Measurements from ENCODE around the gene MYO5C. TPM values are rescaled to one million over a fixed set of nuclear protein-coding genes. Genes with fewer than 3 reads are reported as not detected.
A peak's percentile ranks its signal among the peaks of the same experiment; 100 is the strongest.

MYO5C gene
- polyA plus RNA-seq, 4 donors = 2.4 to 17.9 (median 6.8) TPM

DNA sequence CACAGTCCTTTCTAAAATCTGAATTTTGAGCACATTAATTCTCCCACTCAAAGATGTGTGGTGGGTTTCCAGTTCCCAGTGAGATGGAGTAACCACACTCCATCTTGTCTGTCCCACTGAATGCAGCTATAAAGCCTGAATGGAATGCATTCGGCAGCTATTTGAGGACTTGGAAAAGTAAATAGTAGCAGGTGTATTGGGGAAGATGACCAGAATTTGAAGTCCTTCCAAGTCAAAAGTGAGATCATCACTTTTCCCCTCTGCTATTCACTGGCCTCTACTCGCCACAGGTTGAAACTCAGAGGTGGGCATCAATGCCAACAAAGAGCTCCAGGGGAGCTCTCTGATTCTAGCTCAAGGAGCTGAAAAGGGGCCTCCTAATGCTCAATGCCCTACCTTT, 96.3 kb downstream of the MYO5C start:
- 82 to 84% (median 83%) methylated on average over 2 of the region's 2 CpGs for WGBS, 3 donors
- Histone ChIP-seq H3K36me3 (ENCODE audit: control insufficient read depth in 3 of 3, insufficient read depth in 2 of 3, low read depth in 1 of 3, low read length in 3 of 3) (peaks cover 0 to 11% (median 0%) of the 10 kb centered on the region in 3 donors), H3K4me3 (ENCODE audit: low read depth in 1 of 3, low read length in 3 of 3) (no peak overlapping the region), H3K4me1 (ENCODE audit: control insufficient read depth in 3 of 3, insufficient read depth in 2 of 3, low read depth in 1 of 3, low read length in 2 of 3) (no peaks in the 10 kb centered on the region), H3K27ac (ENCODE audit: low read depth in 1 of 3, low read length in 2 of 3) (no peak overlapping the region), H3K27me3 (ENCODE audit: control insufficient read depth in 3 of 3, insufficient read depth in 3 of 3, low read length in 3 of 3) (no peaks in the 10 kb centered on the region), H3K9me3 (ENCODE audit: control insufficient read depth in 2 of 2, insufficient read depth in 1 of 2, low read depth in 1 of 2, low read length in 1 of 2) (no peaks in the 10 kb centered on the region)
- no peak for FAIRE-seq
- no peak for DNase-seq

DNA sequence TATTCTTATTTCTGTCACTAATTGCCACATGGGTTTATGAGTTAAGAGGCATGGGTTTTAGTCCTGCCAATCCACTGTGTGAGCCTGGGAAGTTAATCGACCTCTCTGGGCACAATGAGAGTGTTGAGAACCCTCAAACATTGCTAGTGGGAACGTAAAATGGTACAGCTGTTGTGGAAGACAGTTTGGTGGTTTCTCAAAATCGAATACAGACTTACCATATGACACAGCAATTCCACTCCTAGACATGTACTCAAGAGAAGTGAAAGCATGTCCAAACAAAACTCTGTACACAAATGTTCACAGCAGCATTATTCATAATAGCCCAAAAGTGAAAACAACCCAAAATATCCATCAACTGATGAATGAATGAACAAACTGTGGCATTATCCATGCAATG, 98.7 kb downstream of the MYO5C start:
- Histone ChIP-seq H3K27me3 (ENCODE audit: control insufficient read depth in 3 of 3, insufficient read depth in 3 of 3, low read length in 3 of 3) (no peaks in the 10 kb centered on the region), H3K36me3 (ENCODE audit: control insufficient read depth in 3 of 3, insufficient read depth in 2 of 3, low read depth in 1 of 3, low read length in 3 of 3) (peaks cover 0 to 13% (median 0%) of the 10 kb centered on the region in 3 donors), H3K27ac (ENCODE audit: low read depth in 1 of 3, low read length in 2 of 3) (no peak overlapping the region), H3K4me1 (ENCODE audit: control insufficient read depth in 3 of 3, insufficient read depth in 2 of 3, low read depth in 1 of 3, low read length in 2 of 3) (no peaks in the 10 kb centered on the region), H3K4me3 (ENCODE audit: low read depth in 1 of 3, low read length in 3 of 3) (no peak overlapping the region), H3K9me3 (ENCODE audit: control insufficient read depth in 2 of 2, insufficient read depth in 1 of 2, low read depth in 1 of 2, low read length in 1 of 2) (no peaks in the 10 kb centered on the region)
- DNase-seq (no peak), FAIRE-seq (no peak)
- 65 to 80% (median 65%) methylated on average over 3 of the region's 3 CpGs for WGBS, 3 donors

DNA sequence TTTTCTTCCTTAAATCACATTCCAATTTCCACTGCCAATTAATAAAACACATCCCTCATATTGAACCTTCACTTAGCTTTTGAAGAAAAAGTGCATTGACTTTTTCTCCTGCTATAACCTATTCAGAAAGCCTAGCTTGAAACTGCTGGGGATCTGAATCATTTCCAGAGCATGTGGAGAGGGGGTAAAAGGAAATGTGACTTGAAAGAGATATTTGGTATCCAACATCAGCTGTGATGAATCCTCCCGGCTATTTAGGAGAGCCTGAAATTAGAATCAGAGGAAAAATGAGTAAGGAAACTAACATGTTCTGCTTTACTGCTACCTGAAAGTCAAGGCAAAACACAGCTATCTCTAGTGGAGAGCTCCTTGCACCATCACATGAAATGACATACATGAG, 101.8 kb downstream of the MYO5C start:
- Histone ChIP-seq H3K27ac (ENCODE audit: low read depth in 1 of 3, low read length in 2 of 3) (no peak overlapping the region), H3K9me3 (ENCODE audit: control insufficient read depth in 2 of 2, insufficient read depth in 1 of 2, low read depth in 1 of 2, low read length in 1 of 2) (no peaks in the 10 kb centered on the region), H3K27me3 (ENCODE audit: control insufficient read depth in 3 of 3, insufficient read depth in 3 of 3, low read length in 3 of 3) (no peaks in the 10 kb centered on the region), H3K36me3 (ENCODE audit: control insufficient read depth in 3 of 3, insufficient read depth in 2 of 3, low read depth in 1 of 3, low read length in 3 of 3) (peaks cover 0 to 13% (median 0%) of the 10 kb centered on the region in 3 donors), H3K4me3 (ENCODE audit: low read depth in 1 of 3, low read length in 3 of 3) (no peak overlapping the region), H3K4me1 (ENCODE audit: control insufficient read depth in 3 of 3, insufficient read depth in 2 of 3, low read depth in 1 of 3, low read length in 2 of 3) (no peaks in the 10 kb centered on the region)
- FAIRE-seq (no peak), DNase-seq (no peak)
- WGBS, 3 donors = 71 to 96% (median 95%) methylated on average over 1 of the region's 1 CpG

DNA sequence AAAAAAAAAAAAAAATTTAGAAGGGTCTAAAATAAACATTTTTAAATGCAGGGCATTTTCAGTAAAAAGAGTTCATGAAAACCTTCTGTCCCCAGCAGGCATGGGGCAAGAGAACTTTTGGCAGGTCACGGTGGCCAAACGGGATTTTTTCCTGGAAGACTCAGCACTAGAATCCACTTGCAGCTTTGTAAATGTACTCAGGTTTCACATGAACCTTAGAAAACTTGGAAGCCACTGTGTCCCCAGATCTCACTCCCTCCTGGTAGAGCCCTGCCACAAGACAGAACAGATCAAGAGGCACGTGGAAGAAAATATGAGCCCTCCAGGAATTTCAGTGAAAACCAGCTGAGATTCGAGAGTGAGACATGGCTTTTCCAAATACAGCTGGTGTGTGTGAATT, 102.3 kb downstream of the MYO5C start:
- H3K4me3 ChIP-seq (ENCODE audit: low read depth in 1 of 3, low read length in 3 of 3) = no peak overlapping the region
- 77 to 81% (median 81%) methylated on average over 4 of the region's 4 CpGs for WGBS, 3 donors
- H3K9me3 ChIP-seq (ENCODE audit: control insufficient read depth in 2 of 2, insufficient read depth in 1 of 2, low read depth in 1 of 2, low read length in 1 of 2) = no peaks in the 10 kb centered on the region
- FAIRE-seq (no peak), DNase-seq (no peak)
- no peak overlapping the region for H3K27ac ChIP-seq (ENCODE audit: low read depth in 1 of 3, low read length in 2 of 3)
- H3K4me1 ChIP-seq (ENCODE audit: control insufficient read depth in 3 of 3, insufficient read depth in 2 of 3, low read depth in 1 of 3, low read length in 2 of 3) = no peaks in the 10 kb centered on the region
- peaks cover 0 to 13% (median 0%) of the 10 kb centered on the region in 3 donors for H3K36me3 ChIP-seq (ENCODE audit: control insufficient read depth in 3 of 3, insufficient read depth in 2 of 3, low read depth in 1 of 3, low read length in 3 of 3)
- no peaks in the 10 kb centered on the region for H3K27me3 ChIP-seq (ENCODE audit: control insufficient read depth in 3 of 3, insufficient read depth in 3 of 3, low read length in 3 of 3)

DNA sequence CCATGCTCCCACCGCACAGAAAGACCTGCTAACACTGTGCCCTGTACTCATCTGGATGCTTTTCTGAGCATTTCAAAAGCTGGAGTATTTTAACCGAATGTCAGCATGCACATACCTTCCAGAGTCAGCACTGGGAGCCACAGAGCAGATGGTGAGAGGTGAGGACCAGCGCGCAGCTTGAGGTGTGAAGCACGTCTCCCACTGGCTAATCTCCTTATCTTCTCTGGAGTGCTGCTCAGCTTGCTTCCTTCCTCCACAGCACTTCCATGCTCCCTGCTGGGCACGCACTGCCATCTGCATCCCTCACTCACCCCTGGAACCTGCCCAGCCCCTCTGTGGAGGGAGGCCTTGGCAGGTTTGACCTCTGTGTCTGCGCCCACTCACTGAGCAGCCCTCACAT, 104.4 kb downstream of the MYO5C start, which contains the start of gene GNB5:
TSS of gene GNB5 (minus strand) at position 186 of the 400 bp plus-strand sequence. CDS start 6,716 bp downstream, outside the sequence.
- Histone ChIP-seq H3K36me3 (ENCODE audit: control insufficient read depth in 3 of 3, insufficient read depth in 2 of 3, low read depth in 1 of 3, low read length in 3 of 3) (peaks cover 0 to 10% (median 0%) of the 10 kb centered on the region in 3 donors), H3K27me3 (ENCODE audit: control insufficient read depth in 3 of 3, insufficient read depth in 3 of 3, low read length in 3 of 3) (no peaks in the 10 kb centered on the region), H3K4me3 (ENCODE audit: low read depth in 1 of 3, low read length in 3 of 3) (no peak within 1 kb of the TSS), H3K27ac (ENCODE audit: low read depth in 1 of 3, low read length in 2 of 3) (no peak within 1 kb of the TSS), H3K4me1 (ENCODE audit: control insufficient read depth in 3 of 3, insufficient read depth in 2 of 3, low read depth in 1 of 3, low read length in 2 of 3) (no peaks in the 10 kb centered on the region), H3K9me3 (ENCODE audit: control insufficient read depth in 2 of 2, insufficient read depth in 1 of 2, low read depth in 1 of 2, low read length in 1 of 2) (no peaks in the 10 kb centered on the region)
- DNase-seq = no peak
- no peak for FAIRE-seq
- 78 to 94% (median 80%) methylated on average over 7 of the region's 7 CpGs for WGBS, 3 donors

DNA sequence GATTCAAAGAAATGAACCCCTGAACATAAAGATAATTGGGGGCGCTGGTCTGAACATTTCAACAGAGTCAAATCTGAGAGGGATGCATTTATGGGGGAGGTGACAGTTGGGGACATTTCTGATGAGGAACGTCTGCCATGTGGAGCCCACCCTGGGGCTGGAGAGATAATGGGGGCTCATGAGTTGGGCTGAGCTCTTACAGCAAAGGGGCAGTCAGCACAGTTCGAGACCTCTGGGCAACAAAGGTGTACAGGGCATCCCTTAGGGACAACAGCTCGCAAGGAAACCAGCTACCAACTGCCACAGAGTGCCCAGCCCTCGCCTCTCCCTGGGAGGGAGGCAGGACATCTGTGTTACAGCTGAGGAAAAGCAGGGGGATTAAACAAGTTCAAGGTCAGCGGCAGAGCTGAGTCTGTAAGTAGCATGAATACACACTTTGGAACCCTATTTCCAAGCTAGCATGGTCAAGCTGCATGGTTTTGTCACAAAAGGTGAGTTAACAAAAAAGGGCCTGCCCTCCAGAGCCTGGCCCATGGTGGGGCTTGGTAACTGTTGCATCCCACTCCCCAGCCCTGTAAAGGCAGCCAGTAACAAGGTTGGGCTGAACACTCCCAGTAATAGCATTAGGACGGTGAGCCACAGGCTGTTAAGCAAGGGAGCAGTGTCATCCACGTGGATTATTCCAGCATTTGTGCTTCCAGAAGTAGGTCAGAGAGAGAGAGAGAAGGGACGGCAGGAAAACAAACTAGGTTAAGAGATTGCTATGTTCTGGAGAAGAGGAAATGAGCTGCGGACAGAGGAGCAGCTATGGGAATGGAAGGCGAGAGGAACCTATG, 108.7 kb downstream of the MYO5C start:
- H3K27me3 ChIP-seq (ENCODE audit: control insufficient read depth in 3 of 3, insufficient read depth in 3 of 3, low read length in 3 of 3) = no peaks in the 10 kb centered on the region
- no peaks in the 10 kb centered on the region for H3K9me3 ChIP-seq (ENCODE audit: control insufficient read depth in 2 of 2, insufficient read depth in 1 of 2, low read depth in 1 of 2, low read length in 1 of 2)
- no peaks in the 10 kb centered on the region for H3K4me1 ChIP-seq (ENCODE audit: control insufficient read depth in 3 of 3, insufficient read depth in 2 of 3, low read depth in 1 of 3, low read length in 2 of 3)
- FAIRE-seq (no peak), DNase-seq (no peak)
- no peaks in the 10 kb centered on the region for H3K36me3 ChIP-seq (ENCODE audit: control insufficient read depth in 3 of 3, insufficient read depth in 2 of 3, low read depth in 1 of 3, low read length in 3 of 3)
- H3K4me3 ChIP-seq (ENCODE audit: low read depth in 1 of 3, low read length in 3 of 3) = no peak overlapping the region
- no peak overlapping the region for H3K27ac ChIP-seq (ENCODE audit: low read depth in 1 of 3, low read length in 2 of 3)
- 84 to 93% (median 87%) methylated on average over 11 of the region's 11 CpGs for WGBS, 3 donors

DNA sequence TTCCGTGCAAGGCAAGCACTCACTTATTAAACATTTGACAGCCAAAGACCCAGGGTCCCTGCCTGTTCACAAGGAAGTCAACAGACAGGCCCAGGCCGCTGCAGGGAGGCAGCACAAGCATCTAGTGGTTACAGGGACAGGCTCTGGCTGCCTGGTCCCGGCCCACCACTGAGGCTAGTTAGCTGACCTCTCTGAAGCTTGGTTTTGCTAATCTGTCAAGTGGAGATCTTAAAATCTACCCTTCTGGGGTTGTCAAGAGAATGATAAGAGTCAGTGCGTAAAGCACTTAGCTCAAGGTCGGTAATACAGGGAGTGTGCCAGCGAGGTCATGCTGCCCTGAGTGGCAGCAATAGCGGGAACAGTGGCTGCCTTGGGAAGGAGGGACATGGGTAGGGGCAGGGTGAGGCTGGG, 110.4 kb downstream of the MYO5C start:
- peaks cover 0 to 12% (median 0%) of the 10 kb centered on the region in 3 donors for H3K27me3 ChIP-seq (ENCODE audit: control insufficient read depth in 3 of 3, insufficient read depth in 3 of 3, low read length in 3 of 3)
- no peaks in the 10 kb centered on the region for H3K36me3 ChIP-seq (ENCODE audit: control insufficient read depth in 3 of 3, insufficient read depth in 2 of 3, low read depth in 1 of 3, low read length in 3 of 3)
- FAIRE-seq = no peak
- no peak overlapping the region for H3K4me3 ChIP-seq (ENCODE audit: low read depth in 1 of 3, low read length in 3 of 3)
- DNase-seq = peak in 1 of 2 donors; percentile 13
- no peak overlapping the region for H3K27ac ChIP-seq (ENCODE audit: low read depth in 1 of 3, low read length in 2 of 3)
- H3K9me3 ChIP-seq (ENCODE audit: control insufficient read depth in 2 of 2, insufficient read depth in 1 of 2, low read depth in 1 of 2, low read length in 1 of 2) = no peaks in the 10 kb centered on the region
- WGBS, 3 donors = 35 to 71% (median 46%) methylated on average over 7 of the region's 7 CpGs
- H3K4me1 ChIP-seq (ENCODE audit: control insufficient read depth in 3 of 3, insufficient read depth in 2 of 3, low read depth in 1 of 3, low read length in 2 of 3) = peaks cover 0 to 2% (median 0%) of the 10 kb centered on the region in 3 donors

DNA sequence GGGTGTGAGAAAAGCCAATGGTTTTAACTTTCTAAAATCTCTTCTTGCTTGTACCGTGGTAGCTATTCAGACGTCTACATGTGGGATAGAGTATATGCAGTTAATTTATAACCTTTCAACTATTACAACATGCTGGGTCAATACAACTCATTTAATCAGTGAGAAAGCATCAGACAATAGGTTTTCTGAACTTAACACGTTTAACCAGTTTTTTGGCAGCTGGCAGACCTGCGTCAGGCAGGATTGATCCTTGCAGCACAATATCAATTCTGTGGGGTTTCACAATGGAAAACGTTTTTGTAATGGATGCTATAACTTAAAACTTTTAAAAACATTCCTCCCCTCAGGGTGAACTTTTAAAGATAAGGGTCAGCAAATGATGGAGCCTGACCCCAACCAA, 110.9 kb downstream of the MYO5C start:
- H3K4me3 ChIP-seq (ENCODE audit: low read depth in 1 of 3, low read length in 3 of 3) = no peak overlapping the region
- no peaks in the 10 kb centered on the region for H3K9me3 ChIP-seq (ENCODE audit: control insufficient read depth in 2 of 2, insufficient read depth in 1 of 2, low read depth in 1 of 2, low read length in 1 of 2)
- WGBS, 3 donors = 11 to 53% (median 37%) methylated on average over 5 of the region's 5 CpGs
- DNase-seq (peak in 1 of 2 donors; percentile 32), FAIRE-seq (no peak)
- H3K36me3 ChIP-seq (ENCODE audit: control insufficient read depth in 3 of 3, insufficient read depth in 2 of 3, low read depth in 1 of 3, low read length in 3 of 3) = no peaks in the 10 kb centered on the region
- peaks cover 0 to 15% (median 0%) of the 10 kb centered on the region in 3 donors for H3K27me3 ChIP-seq (ENCODE audit: control insufficient read depth in 3 of 3, insufficient read depth in 3 of 3, low read length in 3 of 3)
- peaks cover 0 to 4% (median 0%) of the 10 kb centered on the region in 3 donors for H3K4me1 ChIP-seq (ENCODE audit: control insufficient read depth in 3 of 3, insufficient read depth in 2 of 3, low read depth in 1 of 3, low read length in 2 of 3)
- H3K27ac ChIP-seq (ENCODE audit: low read depth in 1 of 3, low read length in 2 of 3) = no peak overlapping the region
